SK-N-SH (cell line): ENCODE results near the gene TNFSF13. TPM values are rescaled to one million over a fixed set of nuclear protein-coding genes. Genes with fewer than 3 reads are reported as not detected.

Source experiments
- CTCF ChIA-PET: fragments of 300-600, 350-600 bp; formaldehyde crosslinking; extraction: SDS; loops from one replicate; lab custom pipeline; 2021; lab: Yijun Ruan, JAX
- POLR2A ChIA-PET: fragments of 350-600 bp; sonication (Branson Sonifier 250); formaldehyde crosslinking; extraction: SDS; loops from one replicate; lab custom pipeline; 2020; ENCODE audit warnings: antibody characterized with exemption, inconsistent platforms; lab: Yijun Ruan, JAX
- DNase-seq: peaks from one replicate; pipeline ENCODE4 v3.0.0; 2012
- H2AFZ ChIP-seq: fragments of 200-600 bp; sonication (generic); 2 replicates; pipeline ENCODE4 v1.8.1; 2016; ENCODE audit warnings: antibody characterized with exemption, mild to moderate bottlenecking, low read depth
- H3F3A ChIP-seq: fragments of 200-600 bp; sonication (generic); replicated peaks from 2 replicates; pipeline ENCODE3; 2016; ENCODE audit warnings: antibody characterized with exemption, mild to moderate bottlenecking; ENCODE audit not compliant: insufficient read depth
- H3K27ac ChIP-seq, 2 experiments: fragments of 200-500 bp in 1 of 2; fragments of 200-600 bp in 1 of 2; sonication (Bioruptor generic) in 1 of 2; sonication (generic), shearing (Covaris generic) in 1 of 2; 2 replicates each; pipeline versions ENCODE4 v1.5.1 to v1.6.1; 2014 to 2016; ENCODE audit warnings: low read depth in 2 of 2, inconsistent platforms in 1 of 2, low read length in 1 of 2, mild to moderate bottlenecking in 1 of 2, mixed read lengths in 1 of 2
- H3K27me3 ChIP-seq: fragments of 200-600 bp; sonication (generic), shearing (Covaris generic); 2 replicates; pipeline ENCODE4 v1.6.1; 2016; ENCODE audit warnings: mixed run types; ENCODE audit not compliant: insufficient read depth
- H3K36me3 ChIP-seq, 2 experiments: fragments of 200-500 bp in 1 of 2; fragments of 200-600 bp in 1 of 2; sonication (Bioruptor generic) in 1 of 2; sonication (generic) in 1 of 2; replicated peaks in 1 of 2; 2 replicates each; pipeline versions ENCODE3 to v1.5.1; 2014 to 2016; ENCODE audit warnings: low read length in 1 of 2, mild to moderate bottlenecking in 1 of 2; ENCODE audit not compliant: insufficient read depth in 2 of 2, control insufficient read depth in 1 of 2
- H3K4me1 ChIP-seq, 2 experiments: fragments of 200-500 bp in 1 of 2; fragments of 200-600 bp in 1 of 2; sonication (Bioruptor generic) in 1 of 2; sonication (generic), shearing (Covaris generic) in 1 of 2; 2 replicates each; pipeline versions ENCODE4 v1.5.1 to v1.6.1; 2014 to 2016; ENCODE audit warnings: low read depth in 1 of 2, low read length in 1 of 2, mixed run types in 1 of 2; ENCODE audit not compliant: insufficient read depth in 2 of 2, control insufficient read depth in 1 of 2
- H3K4me2 ChIP-seq: fragments of 200-600 bp; sonication (generic), shearing (Covaris generic); 2 replicates; pipeline ENCODE4 v1.6.1; 2017; ENCODE audit warnings: mixed run types
- H3K4me3 ChIP-seq, 2 experiments: fragments of 200-500 bp in 1 of 2; fragments of 200-600 bp in 1 of 2; sonication (Bioruptor generic) in 1 of 2; sonication (generic), shearing (Covaris generic) in 1 of 2; 2 replicates each; pipeline versions ENCODE4 v1.5.1 to v1.8.1; 2014 to 2016; ENCODE audit warnings: low read depth in 2 of 2, inconsistent platforms in 1 of 2, low read length in 1 of 2, mild to moderate bottlenecking in 1 of 2, mixed read lengths in 1 of 2, moderate library complexity in 1 of 2
- H3K79me2 ChIP-seq: fragments of 200-600 bp; sonication (generic); 2 replicates; pipeline ENCODE4 v1.8.1; 2017; ENCODE audit warnings: mild to moderate bottlenecking; ENCODE audit not compliant: insufficient read depth
- H3K9ac ChIP-seq: fragments of 200-600 bp; sonication (generic); 2 replicates; pipeline ENCODE4 v1.6.1; 2017; ENCODE audit warnings: mixed run types
- H3K9me2 ChIP-seq: fragments of 200-600 bp; sonication (generic); 2 replicates; pipeline ENCODE4 v1.6.1; 2017; ENCODE audit warnings: mixed run types
- H3K9me3 ChIP-seq: fragments of 200-600 bp; sonication (generic); 2 replicates; pipeline ENCODE4 v1.6.1; 2017; ENCODE audit warnings: mixed run types, mild to moderate bottlenecking, moderate library complexity
- H4K20me1 ChIP-seq: fragments of 200-600 bp; sonication (generic); 2 replicates; pipeline ENCODE4 v1.6.1; 2017; ENCODE audit warnings: mild to moderate bottlenecking, mixed run types; ENCODE audit not compliant: insufficient read depth
- GABPA ChIP-seq: IDR thresholded peaks from 2 replicates; pipeline ENCODE4 v1.4.0; 2012; ENCODE audit warnings: low read depth, mild to moderate bottlenecking
- IRF3 ChIP-seq: fragments of 150-350 bp; IDR thresholded peaks from 2 replicates; pipeline ENCODE4 v1.6.1; 2016; ENCODE audit warnings: mild to moderate bottlenecking, low read depth, low read length
- POLR2AphosphoS5 ChIP-seq: IDR thresholded peaks from 2 replicates; pipeline ENCODE4 v1.6.1; 2012; ENCODE audit warnings: low read depth, low read length
- RFX5 ChIP-seq: IDR thresholded peaks from 2 replicates; pipeline ENCODE4 v1.6.1; 2012; ENCODE audit warnings: mild to moderate bottlenecking, improper control_type of control experiment, low read length
- TCF12 ChIP-seq: IDR thresholded peaks from 2 replicates; pipeline ENCODE4 v1.4.0; 2012
- USF1 ChIP-seq: IDR thresholded peaks from 2 replicates; pipeline ENCODE4 v1.4.0; 2012; ENCODE audit warnings: low read depth, borderline replicate concordance
- USF2 ChIP-seq: fragments of 150-350 bp; IDR thresholded peaks from 2 replicates; pipeline ENCODE4 v1.6.1; 2017; ENCODE audit warnings: antibody characterized with exemption, low read length, low read depth, borderline replicate concordance
- WGBS: methylation state at CpG from one replicate; pipeline ENCODE4 v1.1.6; 2017; ENCODE audit warnings: low lambda C conversion rate; 5-methylcytosine and 5-hydroxymethylcytosine counted together
- polyA plus RNA-seq, 3 experiments: library from polyadenylated mRNA; depleted of rRNA; stranded (reverse); fragments of >200 nt; gene quantifications; 2 replicates each; pipeline ENCODE4 v1.2.3, GENCODE V29; 2012

The TNFSF13 gene
- polyA plus RNA-seq, 1 of the 3 experiments (the other 2 are of a cell fraction): 2.1 TPM

GRCh38 chr17:7512824-7513540, 45.6 kb upstream of the TNFSF13 start:
- H3K27ac ChIP-seq: no peak overlapping the region

GRCh38 chr17:7513850-7514419, 44.6 kb upstream of the TNFSF13 start:
- peaks cover 14 to 34% of the 10 kb centered on the region in 2 experiments for H3K36me3 ChIP-seq
- H3K4me2 ChIP-seq: no peak overlapping the region
- H3K9me3 ChIP-seq: no peaks in the 10 kb centered on the region
- no peak overlapping the region for H3K27ac ChIP-seq
- H4K20me1 ChIP-seq: no peaks in the 10 kb centered on the region
- H3K79me2 ChIP-seq: no peaks in the 10 kb centered on the region
- H3F3A ChIP-seq: peaks cover 20% of the 10 kb centered on the region
- TF ChIP-seq POLR2AphosphoS5 (no peak), IRF3 (no peak), USF1 (no peak)
- DNase-seq: no peak
- 87% methylated on average over 17 of the region's 17 CpGs for WGBS
- H3K9me2 ChIP-seq: no peaks in the 10 kb centered on the region
- H3K9ac ChIP-seq: no peak overlapping the region
- H2AFZ ChIP-seq: no peak overlapping the region
- no peaks in the 10 kb centered on the region for H3K27me3 ChIP-seq
- no peak overlapping the region for H3K4me3 ChIP-seq
- no peaks in the 10 kb centered on the region for H3K4me1 ChIP-seq
- ChIA-PET CTCF (interaction anchor here (0.7 to 11.6 kb wide), 38 partner anchors 9 to 173 kb away, joined by 3 to 236 read pairs (median 5); partner anchors contain the start of genes MPDU1, SENP3, SOX15 and TMEM95), POLR2A (interaction anchor here (0.9 kb wide), 1 partner anchor 47 kb away, joined by 3 read pairs; no protein-coding TSS in a partner anchor)

More at GRCh38 chr17:7512824-7513540, 45.6 kb upstream of the TNFSF13 start:
- Histone ChIP-seq H3K4me1 (no peaks in the 10 kb centered on the region), H3K9ac (no peak overlapping the region), H3K9me3 (no peaks in the 10 kb centered on the region), H3K36me3 (peaks cover 17 to 42% of the 10 kb centered on the region in 2 experiments)
- POLR2A ChIA-PET: no interaction called here
- 94% methylated on average over 19 of the region's 20 CpGs for WGBS
- no peak for DNase-seq
- TF ChIP-seq TCF12: no peak
- no peak for TF ChIP-seq GABPA
- TF ChIP-seq USF2: no peak
- TF ChIP-seq RFX5: no peak
- TF ChIP-seq, all 33 proteins: peak for 0
- H3K9me2 ChIP-seq: no peaks in the 10 kb centered on the region
- no peaks in the 10 kb centered on the region for H3K27me3 ChIP-seq
- no peak overlapping the region for H3K4me2 ChIP-seq
- CTCF ChIA-PET: interaction anchor here (0.8 to 11.6 kb wide), 9 partner anchors 9 to 158 kb away, joined by 3 to 236 read pairs (median 5); partner anchors contain the start of genes SENP3, SOX15, TMEM95 and TNFSF12
- H2AFZ ChIP-seq: no peak overlapping the region
- H4K20me1 ChIP-seq: no peaks in the 10 kb centered on the region
- no peak overlapping the region for H3K4me3 ChIP-seq
- H3F3A ChIP-seq: peaks cover 20% of the 10 kb centered on the region
- H3K79me2 ChIP-seq: no peaks in the 10 kb centered on the region
